Chondrocyte (in vitro differentiated cells): ENCODE measurements around the gene THAP3. TPM values are rescaled to one million over a fixed set of nuclear protein-coding genes. Genes with fewer than 3 reads are reported as not detected.
"Not testable (repeated sequence)": the region's sequence is repeated elsewhere in the genome, so short reads cannot be mapped to it uniquely, and the experiment has no call there.

ENCODE experiments used
- DNase-seq: peaks from one replicate; pipeline ENCODE4 v3.0.0; 2021; ENCODE audit warnings: mixed read lengths, low spot score
- H3K27ac Mint-ChIP-seq: one replicate; pipeline ENCODE4 v1.8.0; 2021; ENCODE audit warnings: mild to moderate bottlenecking, moderate library complexity, mixed read lengths; ENCODE audit not compliant: unreplicated experiment
- H3K27me3 Mint-ChIP-seq: 2 replicates; pipeline ENCODE4 v1.8.0; 2021; ENCODE audit warnings: low read depth, mixed read lengths
- H3K36me3 Mint-ChIP-seq: 2 replicates; pipeline ENCODE4 v1.8.0; 2021; ENCODE audit warnings: low read depth, mixed read lengths
- H3K4me1 Mint-ChIP-seq: 2 replicates; pipeline ENCODE4 v1.8.0; 2021; ENCODE audit warnings: low read depth, mild to moderate bottlenecking, mixed read lengths
- H3K4me3 Mint-ChIP-seq: one replicate; pipeline ENCODE4 v1.8.0; 2021; ENCODE audit warnings: mild to moderate bottlenecking, moderate library complexity, mixed read lengths; ENCODE audit not compliant: unreplicated experiment
- H3K9me3 Mint-ChIP-seq: 2 replicates; pipeline ENCODE4 v1.8.0; 2021; ENCODE audit warnings: low read depth, mixed read lengths
- CTCF ChIP-seq: fragments of 200-600 bp; sonication (generic); IDR thresholded peaks from 2 replicates; pipeline ENCODE4 v1.5.0; 2021; ENCODE audit warnings: antibody characterized with exemption, mild to moderate bottlenecking, moderate library complexity
- total RNA-seq: library from RNA; stranded (reverse); gene quantifications from 3 replicates; pipeline ENCODE4 v1.2.1, GENCODE V29; 2021

THAP3 gene
- total RNA-seq, 1 donor from 2014 or later, result 12.9 TPM

- no peak for TF ChIP-seq CTCF
- Mint-ChIP-seq H3K36me3 (peaks cover 8% of the 10 kb centered on the region), H3K27ac (no peak overlapping the region), H3K9me3 (no peaks in the 10 kb centered on the region), H3K4me1 (peaks cover 19% of the 10 kb centered on the region), H3K27me3 (no peaks in the 10 kb centered on the region), H3K4me3 (no peak overlapping the region)
- DNase-seq, result peak; percentile 63
These were observed 32.5 kb downstream of the THAP3 start for GRCh38 chr1:6657138-6657537.

- peaks cover 19% of the 10 kb centered on the region for H3K4me1 Mint-ChIP-seq
- peak; percentile 25 for DNase-seq
- H3K9me3 Mint-ChIP-seq, result no peaks in the 10 kb centered on the region
- H3K27me3 Mint-ChIP-seq, result no peaks in the 10 kb centered on the region
- no peak for TF ChIP-seq CTCF
- peaks cover 8% of the 10 kb centered on the region for H3K36me3 Mint-ChIP-seq
- no peak overlapping the region for H3K4me3 Mint-ChIP-seq
- peak overlapping the region; percentile 59 for H3K27ac Mint-ChIP-seq
These were observed 33.8 kb downstream of the THAP3 start for GRCh38 chr1:6658359-6659060.

GRCh38 chr1:6660415-6661049 lies 35.9 kb downstream of the THAP3 start:
- Mint-ChIP-seq H3K27me3 (no peaks in the 10 kb centered on the region), H3K4me1 (peaks cover 13% of the 10 kb centered on the region), H3K9me3 (no peaks in the 10 kb centered on the region), H3K27ac (peak overlapping the region; percentile 15), H3K36me3 (peaks cover 8% of the 10 kb centered on the region), H3K4me3 (no peak overlapping the region)
- no peak for TF ChIP-seq CTCF
- DNase-seq, result no peak

GRCh38 chr1:6662468-6662867 lies 37.8 kb downstream of the THAP3 start:
- H3K4me3 Mint-ChIP-seq, H3K27me3 Mint-ChIP-seq, DNase-seq, H3K9me3 Mint-ChIP-seq, H3K27ac Mint-ChIP-seq: not testable (repeated sequence)
- H3K36me3 Mint-ChIP-seq, result peaks cover 10% of the 10 kb centered on the region
- peaks cover 13% of the 10 kb centered on the region for H3K4me1 Mint-ChIP-seq

- no peak overlapping the region for H3K27ac Mint-ChIP-seq
- no peak for TF ChIP-seq CTCF
- no peak for DNase-seq
These were observed 42.0 kb downstream of the THAP3 start for GRCh38 chr1:6666696-6667095.

More at GRCh38 chr1:6666696-6667095, 42.0 kb downstream of the THAP3 start:
- Mint-ChIP-seq H3K9me3 (no peaks in the 10 kb centered on the region), H3K36me3 (peaks cover 11% of the 10 kb centered on the region), H3K4me3 (no peak overlapping the region), H3K27me3 (no peaks in the 10 kb centered on the region), H3K4me1 (no peaks in the 10 kb centered on the region)
